LNCAP (cell line): ENCODE measurements around the gene MAN1A1.

Experiments used
- TF ChIP-seq, protein P1 (sequence below): fragments of 450-650 bp; IDR thresholded peaks from 2 replicates; pipeline ENCODE4 v1.5.1; 2017; ENCODE audit warnings: mild to moderate bottlenecking

The MAN1A1 gene

GRCh38 chr6:119170447-119171087, 179.0 kb downstream of the MAN1A1 start:
- TF ChIP-seq, protein P1, sequence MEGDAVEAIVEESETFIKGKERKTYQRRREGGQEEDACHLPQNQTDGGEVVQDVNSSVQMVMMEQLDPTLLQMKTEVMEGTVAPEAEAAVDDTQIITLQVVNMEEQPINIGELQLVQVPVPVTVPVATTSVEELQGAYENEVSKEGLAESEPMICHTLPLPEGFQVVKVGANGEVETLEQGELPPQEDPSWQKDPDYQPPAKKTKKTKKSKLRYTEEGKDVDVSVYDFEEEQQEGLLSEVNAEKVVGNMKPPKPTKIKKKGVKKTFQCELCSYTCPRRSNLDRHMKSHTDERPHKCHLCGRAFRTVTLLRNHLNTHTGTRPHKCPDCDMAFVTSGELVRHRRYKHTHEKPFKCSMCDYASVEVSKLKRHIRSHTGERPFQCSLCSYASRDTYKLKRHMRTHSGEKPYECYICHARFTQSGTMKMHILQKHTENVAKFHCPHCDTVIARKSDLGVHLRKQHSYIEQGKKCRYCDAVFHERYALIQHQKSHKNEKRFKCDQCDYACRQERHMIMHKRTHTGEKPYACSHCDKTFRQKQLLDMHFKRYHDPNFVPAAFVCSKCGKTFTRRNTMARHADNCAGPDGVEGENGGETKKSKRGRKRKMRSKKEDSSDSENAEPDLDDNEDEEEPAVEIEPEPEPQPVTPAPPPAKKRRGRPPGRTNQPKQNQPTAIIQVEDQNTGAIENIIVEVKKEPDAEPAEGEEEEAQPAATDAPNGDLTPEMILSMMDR, result no peak

DNA sequence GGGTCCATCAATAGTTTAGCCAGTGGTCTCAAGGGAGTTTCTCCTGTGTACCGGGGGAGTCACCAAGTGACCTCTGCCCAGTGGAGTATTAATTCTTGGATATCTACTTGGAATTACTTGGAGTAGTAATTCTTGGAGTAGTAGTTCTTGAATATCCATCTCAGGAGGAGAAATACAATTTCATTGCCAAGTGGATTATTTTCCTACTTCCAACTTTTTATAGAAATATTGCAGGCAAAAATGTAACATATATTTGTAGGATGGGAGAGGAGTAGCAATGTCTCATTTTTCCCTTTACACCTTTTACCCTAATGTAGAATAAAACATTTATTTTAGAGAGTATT, 179.5 kb downstream of the MAN1A1 start:
- TF ChIP-seq, protein P1, result no peak

GRCh38 chr6:119166024-119166784, 183.4 kb downstream of the MAN1A1 start:
- TF ChIP-seq, protein P1, result no peak

DNA sequence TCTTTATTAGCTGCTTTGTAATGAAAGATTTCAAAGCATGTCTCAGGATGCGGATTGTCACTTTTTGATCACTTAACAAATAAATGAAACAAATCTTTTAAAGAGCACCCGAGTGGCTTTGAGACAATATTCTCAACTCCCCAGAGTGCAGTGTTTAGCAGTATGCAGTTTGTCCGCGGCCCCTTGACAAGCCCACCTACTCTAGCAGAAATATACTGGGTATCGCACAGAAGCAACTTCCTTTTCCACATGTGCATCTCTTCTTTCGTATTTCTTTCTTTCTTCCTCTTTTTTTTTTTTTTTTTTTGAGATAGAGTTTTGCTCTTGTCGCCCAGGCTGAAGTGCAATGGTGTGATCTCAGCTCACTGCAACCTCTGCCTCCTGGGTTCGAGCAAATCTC, 186.6 kb downstream of the MAN1A1 start:
- TF ChIP-seq, protein P1, result no peak

DNA sequence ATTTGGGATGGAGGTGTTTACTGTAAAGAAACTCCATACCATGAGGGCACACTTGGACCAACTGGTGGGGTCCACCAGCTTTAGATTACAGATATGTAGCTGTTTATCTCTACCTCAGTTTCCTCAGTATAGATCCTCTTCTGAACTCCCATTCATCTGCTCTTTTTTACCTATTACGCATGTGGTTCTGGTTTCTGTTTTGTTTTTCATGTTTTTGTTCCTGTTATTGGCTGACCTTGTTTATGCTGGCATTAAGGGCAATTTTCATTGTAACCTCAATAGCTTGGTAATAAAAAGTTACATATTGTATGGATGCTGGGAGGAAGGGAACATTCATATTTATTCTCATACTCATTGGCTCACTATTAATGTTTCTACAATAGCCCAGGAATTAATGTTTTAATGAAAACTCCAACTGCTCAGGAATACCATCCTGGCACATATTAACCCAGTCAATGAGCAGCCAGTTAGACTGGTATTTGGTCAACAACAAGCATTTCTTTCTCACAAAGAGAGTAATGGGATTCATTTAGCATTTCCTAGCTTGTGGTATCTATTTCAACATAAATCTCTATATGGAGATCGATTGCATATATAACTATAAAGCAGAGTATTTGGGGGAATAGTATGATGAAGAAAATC, 187.3 kb downstream of the MAN1A1 start:
- TF ChIP-seq, protein P1, result no peak

DNA sequence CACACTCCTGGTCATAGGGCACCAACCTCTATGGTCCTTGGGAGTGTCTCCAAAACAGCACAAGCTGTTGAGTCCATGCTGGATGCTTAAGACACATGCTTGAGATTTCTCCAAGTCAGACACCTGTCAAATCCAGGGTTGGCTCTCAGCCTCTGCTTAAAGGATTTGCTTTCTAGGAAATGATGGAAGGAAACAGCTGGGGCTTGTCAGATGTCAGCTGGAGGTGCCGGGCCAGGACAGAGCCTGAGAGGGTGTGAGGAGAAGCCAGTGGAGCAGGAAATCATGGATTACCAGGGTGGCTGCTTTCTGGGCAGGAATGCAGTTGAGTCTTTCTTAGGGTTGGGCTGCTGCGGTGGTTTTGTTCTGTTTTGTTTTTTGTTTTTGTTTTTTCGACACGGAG, 188.1 kb downstream of the MAN1A1 start:
- TF ChIP-seq, protein P1, result no peak

- TF ChIP-seq, protein P1, result no peak
Observed at GRCh38 chr6:119160911-119161310, 188.7 kb downstream of the MAN1A1 start.
